ENCODE data around the gene CCDC12. TPM values are rescaled to one million over a fixed set of nuclear protein-coding genes. Genes with fewer than 3 reads are reported as not detected.

Gene CCDC12
- total RNA-seq, 1 experiment from 2014 or later = 52.7 TPM

DNA sequence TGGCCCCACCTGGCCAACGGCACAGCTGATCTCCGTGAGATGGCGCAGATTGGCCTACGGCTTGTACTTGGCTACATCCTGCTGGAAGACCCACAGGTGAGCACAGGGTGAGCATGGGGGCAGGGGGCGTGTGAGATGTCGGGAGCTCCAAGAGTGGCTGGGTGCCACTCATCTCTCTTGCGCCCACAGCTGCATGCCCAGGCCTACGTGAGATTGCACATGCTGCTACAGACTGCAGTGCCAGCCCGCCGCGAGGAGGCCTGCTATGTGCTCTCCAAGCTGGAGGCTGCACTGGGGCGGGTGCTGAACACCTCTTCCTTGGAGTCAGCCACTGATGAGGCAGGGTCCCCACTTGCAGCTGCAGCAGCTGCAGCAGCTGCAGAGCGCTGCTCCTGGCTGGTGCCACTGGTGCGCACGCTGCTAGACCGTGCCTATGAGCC is 25.2 kb upstream of the CCDC12 start:
- H3K36me3 Mint-ChIP-seq (ENCODE audit: insufficient read depth, unreplicated experiment) = peaks cover 50% of the 10 kb centered on the region
- no TSS peak for BruUV-seq (replicated peaks)
- no peak for DNase-seq
- H3K9me3 Mint-ChIP-seq (ENCODE audit: unreplicated experiment) = no peaks in the 10 kb centered on the region
- Histone ChIP-seq H3K36me3 (ENCODE audit: control insufficient read depth, insufficient read depth, low read length) (peaks cover 4% of the 10 kb centered on the region), H3K27me3 (replicated peaks; ENCODE audit: control insufficient read depth, insufficient read depth, low read length) (no peaks in the 10 kb centered on the region), H3K9me3 (no peaks in the 10 kb centered on the region), H3K4me1 (peaks cover 11% of the 10 kb centered on the region), H3K4me3 (ENCODE audit: low read depth, low read length) (no peak overlapping the region)
- ChIA-PET POLR2A (no interaction called here), CTCF (no interaction called here)
- TF ChIP-seq CTCF (IDR thresholded peaks at IDR 0.05; ENCODE audit: insufficient read depth in 1 of 2, low read depth in 1 of 2, low read length in 1 of 2, severe bottlenecking in 1 of 2, unreplicated experiment in 1 of 2) = no peak
- intact Hi-C loops (cut with micrococcal nuclease; ENCODE audit: unreplicated experiment) = no loop called here
- H3K27ac Mint-ChIP-seq (ENCODE audit: unreplicated experiment) = no peak overlapping the region
- H3K4me1 Mint-ChIP-seq (ENCODE audit: low read depth, unreplicated experiment) = peaks cover 6% of the 10 kb centered on the region
- no peak overlapping the region for H3K4me3 Mint-ChIP-seq (ENCODE audit: unreplicated experiment)
- no peaks in the 10 kb centered on the region for H3K27me3 Mint-ChIP-seq (ENCODE audit: insufficient read depth, unreplicated experiment)

DNA sequence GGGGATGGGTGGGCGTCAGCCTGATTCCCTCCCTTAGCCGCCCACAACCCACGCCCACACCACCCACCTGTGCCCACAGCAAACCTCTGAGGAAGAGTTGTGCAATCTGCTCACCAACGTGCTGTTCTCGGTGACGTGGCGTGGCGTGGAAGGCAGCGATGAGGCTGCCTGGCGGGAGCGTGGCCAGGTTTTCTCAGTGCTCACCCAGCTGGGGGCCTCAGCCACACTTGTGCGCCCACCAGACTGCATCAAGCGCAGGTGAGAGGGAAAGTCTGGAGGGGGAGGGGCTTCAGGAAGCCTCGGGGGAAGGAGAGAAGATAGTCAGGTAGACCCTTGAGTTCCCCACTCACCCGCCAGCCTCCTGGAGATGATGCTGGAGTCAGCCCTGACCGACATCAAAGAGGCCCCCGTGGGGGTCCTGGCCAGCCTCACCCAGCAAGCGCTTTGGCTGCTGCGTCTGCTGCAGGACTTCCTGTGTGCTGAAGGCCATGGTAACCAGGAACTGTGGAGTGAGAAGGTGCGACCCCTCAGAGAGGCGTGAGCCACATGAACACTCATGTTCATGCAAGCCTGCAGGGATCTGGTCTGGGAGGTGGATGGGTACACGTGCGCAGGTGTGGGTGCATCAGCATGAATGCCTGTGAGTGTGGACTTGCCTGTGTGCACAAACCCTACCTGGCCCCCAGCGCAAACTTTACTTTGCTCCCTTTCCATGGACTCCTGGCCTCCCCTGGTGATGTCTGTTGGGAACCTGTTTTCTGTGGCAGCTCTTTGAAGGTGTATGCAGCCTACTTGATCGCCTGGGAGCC is 24.6 kb upstream of the CCDC12 start:
- H3K27me3 ChIP-seq (replicated peaks; ENCODE audit: control insufficient read depth, insufficient read depth, low read length) = no peaks in the 10 kb centered on the region
- peaks cover 11% of the 10 kb centered on the region for H3K4me1 ChIP-seq
- peaks cover 4% of the 10 kb centered on the region for H3K36me3 ChIP-seq (ENCODE audit: control insufficient read depth, insufficient read depth, low read length)
- no peaks in the 10 kb centered on the region for H3K27me3 Mint-ChIP-seq (ENCODE audit: insufficient read depth, unreplicated experiment)
- intact Hi-C loops (cut with micrococcal nuclease; ENCODE audit: unreplicated experiment) = no loop called here
- H3K27ac Mint-ChIP-seq (ENCODE audit: unreplicated experiment) = no peak overlapping the region
- POLR2A ChIA-PET = no interaction called here
- no peaks in the 10 kb centered on the region for H3K9me3 ChIP-seq
- BruUV-seq (replicated peaks) = no TSS peak
- no peaks in the 10 kb centered on the region for H3K9me3 Mint-ChIP-seq (ENCODE audit: unreplicated experiment)
- no peak for DNase-seq
- no peak overlapping the region for H3K4me3 ChIP-seq (ENCODE audit: low read depth, low read length)
- CTCF ChIA-PET = no interaction called here
- no peak for TF ChIP-seq CTCF (IDR thresholded peaks at IDR 0.05; ENCODE audit: insufficient read depth in 1 of 2, low read depth in 1 of 2, low read length in 1 of 2, severe bottlenecking in 1 of 2, unreplicated experiment in 1 of 2)
- peaks cover 56% of the 10 kb centered on the region for H3K36me3 Mint-ChIP-seq (ENCODE audit: insufficient read depth, unreplicated experiment)
- H3K4me3 Mint-ChIP-seq (ENCODE audit: unreplicated experiment) = no peak overlapping the region
- peaks cover 6% of the 10 kb centered on the region for H3K4me1 Mint-ChIP-seq (ENCODE audit: low read depth, unreplicated experiment)

- Mint-ChIP-seq H3K27ac (ENCODE audit: unreplicated experiment) (no peak overlapping the region), H3K9me3 (ENCODE audit: unreplicated experiment) (no peaks in the 10 kb centered on the region), H3K36me3 (ENCODE audit: insufficient read depth, unreplicated experiment) (peaks cover 51% of the 10 kb centered on the region), H3K4me1 (ENCODE audit: low read depth, unreplicated experiment) (peaks cover 6% of the 10 kb centered on the region), H3K27me3 (ENCODE audit: insufficient read depth, unreplicated experiment) (no peaks in the 10 kb centered on the region), H3K4me3 (ENCODE audit: unreplicated experiment) (no peak overlapping the region)
- Histone ChIP-seq H3K9me3 (no peaks in the 10 kb centered on the region), H3K4me3 (ENCODE audit: low read depth, low read length) (no peak overlapping the region), H3K36me3 (ENCODE audit: control insufficient read depth, insufficient read depth, low read length) (peaks cover 4% of the 10 kb centered on the region), H3K27me3 (replicated peaks; ENCODE audit: control insufficient read depth, insufficient read depth, low read length) (no peaks in the 10 kb centered on the region), H3K4me1 (peaks cover 11% of the 10 kb centered on the region)
- no peak for TF ChIP-seq CTCF (IDR thresholded peaks at IDR 0.05; ENCODE audit: insufficient read depth in 1 of 2, low read depth in 1 of 2, low read length in 1 of 2, severe bottlenecking in 1 of 2, unreplicated experiment in 1 of 2)
- DNase-seq = no peak
- intact Hi-C loops (cut with micrococcal nuclease; ENCODE audit: unreplicated experiment) = no loop called here
- BruUV-seq (replicated peaks) = no TSS peak
- ChIA-PET POLR2A (no interaction called here), CTCF (no interaction called here)
Measured at GRCh38 chr3:47000198-47000815, 23.8 kb upstream of the CCDC12 start.
